NCI-H1048 (cell line): Measurements from ENCODE around the gene AICDA.
"Not testable (repeated sequence)": the region's sequence is repeated elsewhere in the genome, so short reads cannot be mapped to it uniquely, and the experiment has no call there.

Source experiments
- DNase-seq: peaks from one replicate; lab custom pipeline; 2025; lab: John Stamatoyannopoulos, UW

Gene AICDA

DNA sequence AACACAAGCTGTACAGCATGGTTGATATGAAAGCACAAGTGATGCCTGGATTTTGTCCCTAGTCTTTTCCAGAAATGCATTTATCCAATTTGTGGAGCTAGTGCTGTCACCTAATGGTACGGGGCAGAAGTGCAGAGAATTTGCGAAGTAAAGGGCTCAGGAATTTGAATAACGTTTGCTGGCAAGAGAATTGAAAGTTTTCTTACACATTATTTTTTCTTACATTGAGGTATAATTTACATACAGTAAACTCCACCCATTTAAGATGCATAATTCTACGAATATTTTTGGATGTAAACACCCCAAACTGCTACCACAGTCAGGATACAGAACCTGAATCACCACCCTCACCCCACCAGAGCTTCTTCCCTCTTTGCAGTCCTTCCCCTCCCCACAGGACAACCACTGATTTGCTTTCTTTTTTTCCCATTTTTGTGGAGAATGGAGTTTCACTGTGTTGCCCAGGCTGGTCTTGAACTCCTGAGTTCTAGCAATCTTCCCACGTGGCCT, 3.5 kb downstream of the AICDA start:
- DNase-seq = no peak

DNA sequence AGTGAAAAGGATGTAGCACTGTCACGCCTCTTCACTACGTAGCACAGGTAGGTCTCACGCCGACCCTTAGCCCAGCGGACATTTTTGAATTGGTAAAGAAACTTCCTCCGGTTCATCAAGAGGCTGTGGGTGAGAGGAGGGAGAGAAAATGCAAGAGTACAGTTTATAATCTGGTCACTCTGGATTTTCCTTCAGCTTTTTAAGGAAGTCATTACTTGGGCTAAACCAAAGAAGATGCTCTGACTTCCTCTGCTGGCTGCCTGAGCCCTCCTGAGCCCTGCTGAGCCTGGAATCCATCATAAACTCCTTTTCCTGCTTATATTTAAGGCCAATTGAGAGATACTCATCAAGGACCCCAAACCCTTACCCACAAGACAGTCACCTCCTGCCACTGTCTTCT, 5.8 kb downstream of the AICDA start:
- DNase-seq = no peak

DNA sequence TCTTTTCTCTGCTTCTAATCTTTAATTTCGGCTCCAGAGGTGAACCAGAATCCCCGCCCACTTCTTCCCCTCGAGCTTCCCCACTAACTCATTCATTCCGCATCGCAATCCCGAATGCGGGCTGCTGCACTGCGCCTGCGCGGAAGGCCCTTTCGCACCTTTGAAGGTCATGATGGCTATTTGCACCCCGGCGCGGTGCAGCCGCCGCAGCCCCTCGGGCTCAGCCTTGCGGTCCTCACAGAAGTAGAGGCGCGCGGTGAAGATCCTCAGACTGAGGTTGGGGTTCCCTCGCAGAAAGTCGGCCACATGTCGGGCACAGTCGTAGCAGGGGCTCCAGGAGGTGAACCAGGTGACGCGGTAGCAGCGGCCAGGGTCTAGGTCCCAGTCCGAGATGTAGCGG, 7.6 kb downstream of the AICDA start:
- no peak for DNase-seq

DNA sequence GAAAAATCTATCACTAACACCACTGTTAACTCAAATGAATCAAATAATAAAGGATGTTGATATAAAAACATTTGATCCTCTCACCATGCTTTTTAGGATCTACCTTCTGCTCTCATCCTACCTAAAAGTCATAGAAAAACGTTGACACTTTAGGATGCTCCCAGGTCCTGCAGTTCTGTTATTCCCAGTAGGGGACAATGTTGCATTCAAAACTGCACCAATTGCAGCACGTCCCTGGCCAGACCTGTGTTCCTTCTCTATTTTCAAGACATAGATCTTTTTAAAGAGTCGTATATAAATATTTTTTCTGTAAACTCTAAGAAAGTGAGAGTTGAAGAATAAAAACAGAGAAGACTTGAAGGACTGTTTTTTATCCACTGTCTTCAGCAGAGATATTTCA, 8.8 kb downstream of the AICDA start:
- no peak for DNase-seq

DNA sequence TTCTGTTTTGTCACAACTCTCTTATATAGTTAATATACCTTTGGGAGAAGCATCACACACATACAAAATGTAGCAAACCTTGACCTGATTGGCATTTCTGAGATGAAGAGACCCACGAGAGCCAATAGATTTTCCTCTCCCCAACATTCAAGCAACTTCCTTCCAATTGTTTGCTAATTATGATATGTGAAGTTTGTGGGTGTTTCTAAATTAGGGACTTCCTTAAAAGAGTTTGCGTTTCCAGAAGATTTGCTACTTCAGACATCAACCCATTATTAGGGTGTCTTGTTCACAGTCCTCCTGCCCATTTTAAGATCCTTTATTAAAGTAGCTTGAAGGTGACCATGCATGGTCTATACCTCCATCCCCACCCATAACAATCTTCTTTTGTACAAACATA, 9.4 kb downstream of the AICDA start:
- no peak for DNase-seq

DNA sequence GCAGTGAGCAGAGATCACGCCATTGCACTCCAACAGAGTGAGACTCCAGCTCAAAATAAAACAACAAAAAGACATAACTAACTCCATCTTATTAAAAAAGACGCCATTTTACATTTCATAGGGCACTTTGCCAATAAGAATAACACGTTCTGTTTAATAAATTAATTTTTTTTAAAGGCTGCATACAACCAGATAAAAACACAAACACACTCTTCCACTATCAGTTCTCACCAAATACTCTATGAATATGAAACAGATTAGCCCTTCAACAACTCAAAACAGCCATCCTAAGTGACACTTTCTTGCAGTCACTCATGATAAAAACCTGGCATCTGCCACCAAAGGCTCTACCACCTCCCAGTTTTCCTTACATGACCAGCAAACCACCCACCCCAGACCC, 16.1 kb downstream of the AICDA start:
- no peak for DNase-seq

DNA sequence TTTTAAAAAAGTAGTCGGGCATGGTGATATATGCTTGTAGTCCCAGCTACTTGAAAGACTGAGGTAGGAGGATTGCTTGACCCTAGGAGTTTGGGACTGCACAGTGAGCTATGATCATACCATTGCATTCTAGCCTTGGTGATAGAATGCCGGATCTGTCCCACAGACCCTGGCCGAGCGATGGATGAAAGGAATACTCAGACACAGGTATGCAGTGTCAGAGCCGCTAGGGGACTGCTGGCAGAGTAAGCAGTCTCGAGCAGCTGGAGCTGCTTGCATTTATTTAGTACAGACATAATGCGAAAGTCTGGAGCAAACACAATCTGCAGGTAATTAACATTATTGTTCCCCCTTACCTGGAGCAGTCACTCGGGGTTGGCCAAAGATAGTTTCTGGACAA, 18.6 kb downstream of the AICDA start:
- no peak for DNase-seq

DNA sequence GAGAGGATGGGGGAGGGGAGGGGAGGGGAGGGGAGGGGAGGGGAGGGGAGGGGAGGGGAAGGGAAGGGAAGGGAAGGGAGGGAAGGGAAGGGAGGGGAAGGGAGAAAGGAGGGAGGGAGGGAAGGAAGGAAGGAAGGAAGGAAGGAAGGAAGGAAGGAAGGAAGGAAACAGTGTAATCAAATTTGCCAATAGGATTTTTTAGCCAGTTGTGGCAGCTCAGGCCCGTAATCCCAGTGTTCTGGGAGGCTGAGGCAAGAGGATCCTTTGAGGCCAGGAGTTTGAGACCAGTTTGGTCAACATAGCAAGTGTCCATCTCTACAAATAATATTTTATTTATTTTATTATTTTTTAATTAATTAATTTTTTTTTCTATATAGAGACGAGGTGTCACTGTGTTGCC, 19.4 kb downstream of the AICDA start:
- DNase-seq = no peak

DNA sequence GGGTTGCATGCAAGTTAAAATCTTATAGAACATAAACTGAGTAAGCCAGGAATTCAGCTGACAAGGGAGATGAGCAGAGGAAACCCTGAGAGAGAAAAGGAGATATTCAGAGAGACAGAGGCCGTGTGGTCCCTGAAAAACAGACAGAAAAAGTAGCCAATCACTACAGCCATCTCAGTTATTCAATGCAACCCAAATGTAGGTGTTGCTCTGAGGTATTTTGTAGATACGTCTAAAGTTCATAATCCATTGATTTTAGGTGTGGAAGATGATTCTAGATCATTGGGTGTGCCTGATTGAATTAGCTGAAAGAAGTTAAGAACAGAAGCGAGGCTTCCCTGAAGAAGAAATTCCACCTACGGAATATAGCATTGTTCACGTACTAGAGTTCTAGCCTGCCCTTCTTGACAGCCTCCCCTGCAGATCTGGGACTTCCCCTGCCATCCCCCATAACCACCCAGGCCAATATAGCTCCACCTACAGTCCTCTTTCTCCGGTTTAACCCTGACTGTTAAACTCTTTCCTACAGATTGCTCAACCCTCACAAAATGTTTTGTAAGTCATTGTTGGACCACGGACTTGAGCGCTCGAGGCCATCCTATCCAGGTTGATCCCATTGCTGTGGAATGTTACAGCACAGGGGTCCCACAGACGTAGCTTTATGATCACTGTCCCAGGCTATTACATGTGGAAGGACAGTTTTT, 21.7 kb downstream of the AICDA start:
- no peak for DNase-seq

DNA sequence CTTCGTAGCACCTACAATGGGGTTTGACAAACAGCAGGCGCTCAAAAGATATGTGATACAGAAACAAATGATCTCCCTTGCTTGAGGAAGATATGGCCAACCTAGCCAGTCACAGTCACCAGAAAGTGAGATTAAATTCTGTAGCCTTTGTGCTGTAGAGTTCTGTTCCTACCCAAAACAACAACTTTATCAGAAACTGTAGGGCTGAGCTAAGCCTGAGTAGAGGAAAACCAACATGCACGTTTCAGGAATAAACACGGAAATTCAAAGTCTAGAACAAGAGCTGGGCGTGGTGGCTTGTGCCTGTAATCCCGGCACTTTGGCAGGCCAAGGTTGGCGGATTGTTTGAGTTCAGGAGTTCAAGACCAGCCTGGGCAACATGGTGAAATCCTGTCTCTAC, 23.0 kb downstream of the AICDA start:
- DNase-seq = no peak

DNA sequence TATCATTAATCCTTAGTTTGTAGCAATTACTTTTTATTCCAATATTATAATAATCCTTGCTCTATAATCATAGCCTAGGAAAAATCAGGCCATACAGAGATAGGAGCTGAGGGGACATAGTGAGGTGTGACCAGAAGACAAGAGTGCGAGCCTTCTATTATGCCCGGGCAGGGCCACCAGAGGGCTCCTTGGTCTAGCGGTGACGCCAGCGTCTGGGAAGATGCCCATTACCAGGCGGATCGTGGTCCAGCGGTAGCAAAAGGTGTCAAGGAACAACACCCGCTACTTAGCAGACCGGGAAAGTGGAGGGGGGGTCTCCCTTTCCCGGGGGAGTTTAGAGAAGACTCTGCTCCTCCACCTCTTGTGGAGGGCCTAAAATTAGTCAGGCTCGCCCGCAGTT, 28.2 kb downstream of the AICDA start:
- not testable (repeated sequence) for DNase-seq

DNA sequence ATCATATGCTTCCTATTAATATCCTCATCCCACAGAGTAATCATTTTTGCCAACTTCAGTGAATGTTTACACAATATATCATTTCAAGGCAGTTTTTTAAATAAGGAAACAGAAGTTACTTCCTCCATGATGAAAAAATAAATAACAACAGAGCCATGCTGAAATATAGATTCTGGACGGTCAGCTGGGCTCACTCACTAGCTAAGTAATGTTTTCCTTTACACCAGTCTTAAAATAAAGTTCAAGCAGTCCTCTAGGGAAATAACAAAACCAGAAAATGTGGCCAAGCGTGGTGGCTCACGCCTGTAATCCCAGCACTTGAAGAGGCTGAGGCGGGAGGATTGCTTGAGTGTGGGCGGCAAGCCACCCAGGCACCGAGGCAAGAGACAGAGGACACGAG, 28.7 kb downstream of the AICDA start:
- no peak for DNase-seq

DNA sequence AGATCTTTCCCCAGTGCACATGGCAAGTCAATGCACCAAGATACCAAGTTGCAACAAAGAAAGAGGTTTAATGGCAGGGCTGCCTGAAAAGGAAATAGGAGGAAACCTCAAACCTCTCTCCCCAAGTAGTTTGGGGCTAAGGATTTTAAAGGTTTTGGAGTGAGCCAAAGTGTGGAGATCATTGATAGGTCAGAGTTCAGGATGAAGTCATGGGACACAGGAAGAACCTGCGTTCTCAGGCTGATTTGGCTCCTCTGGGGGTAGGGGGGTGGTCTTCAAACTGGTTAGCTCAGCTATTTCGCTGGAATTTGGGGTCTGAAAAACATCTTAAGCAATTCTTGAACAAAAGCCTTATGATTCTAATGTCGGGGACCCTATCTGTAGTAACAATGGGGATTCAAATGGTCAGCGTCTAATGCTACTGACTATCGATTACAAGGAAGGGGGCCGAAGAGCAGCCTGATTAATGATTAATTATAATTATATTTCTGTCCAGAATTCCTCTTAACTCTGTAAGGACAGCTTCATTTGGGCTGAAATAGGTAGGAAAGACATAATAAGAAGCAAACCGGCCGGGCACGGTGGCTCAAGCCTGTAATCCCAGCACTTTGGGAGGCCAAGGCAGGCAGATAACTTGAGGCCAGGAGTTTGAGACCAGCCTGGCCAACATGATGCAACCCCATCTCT, 31.4 kb downstream of the AICDA start:
- no peak for DNase-seq

DNA sequence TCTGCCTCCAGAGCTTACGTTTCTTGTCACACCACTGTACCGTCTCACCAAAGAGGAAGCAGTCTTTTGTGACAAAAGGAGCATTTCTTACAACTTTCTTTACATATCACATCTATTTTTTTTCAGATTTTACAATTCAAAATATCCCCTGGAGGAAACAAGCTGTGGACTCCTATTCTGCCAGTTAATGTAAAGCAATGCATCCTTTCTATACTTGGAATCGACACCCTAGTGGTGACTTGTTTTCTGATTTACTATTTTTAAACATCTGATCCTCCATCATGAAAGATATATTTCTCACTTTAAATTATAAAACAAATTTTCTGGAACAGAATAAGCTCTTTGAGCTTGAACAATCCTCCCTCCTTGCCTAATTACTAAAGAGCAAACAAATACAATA, 34.8 kb downstream of the AICDA start:
- DNase-seq = no peak

DNA sequence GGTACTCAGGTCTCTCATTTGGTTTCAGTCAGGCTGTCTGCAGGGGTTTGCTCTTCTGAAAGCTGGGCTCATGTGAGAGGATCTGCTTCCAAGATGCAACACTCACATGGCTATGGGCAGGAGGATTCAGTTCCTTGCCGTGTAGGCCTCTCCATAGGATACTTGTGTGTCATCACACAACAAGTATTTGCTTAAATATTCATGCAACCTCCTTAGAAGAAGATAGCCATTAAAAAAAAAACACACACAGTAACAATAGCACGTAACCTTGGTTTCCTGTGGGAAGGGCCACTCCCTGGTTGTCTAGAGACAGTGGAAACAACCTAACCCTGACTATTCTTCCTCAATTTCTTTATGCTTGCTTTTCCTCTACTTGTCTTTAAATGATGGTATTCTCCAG, 40.2 kb downstream of the AICDA start:
- DNase-seq = no peak

DNA sequence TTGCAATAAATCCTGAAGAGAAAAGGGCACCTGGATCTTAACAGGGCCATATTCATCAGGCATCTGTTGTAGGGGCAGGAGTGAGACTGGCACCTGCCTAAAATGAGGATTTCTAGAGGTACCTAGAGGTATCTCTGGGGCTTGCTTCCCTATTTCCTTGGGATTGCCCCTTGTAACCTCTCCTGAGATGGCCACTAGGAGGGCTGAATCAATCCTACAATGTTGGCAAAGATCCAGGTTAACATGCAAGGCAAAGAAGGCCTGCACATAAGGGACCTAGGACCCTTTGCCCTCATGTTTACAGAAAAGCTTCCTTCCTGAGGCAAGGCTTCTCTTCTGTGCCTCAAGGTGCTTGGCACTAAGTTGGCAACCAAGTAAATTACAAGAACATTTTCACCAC, 46.1 kb downstream of the AICDA start:
- no peak for DNase-seq

DNA sequence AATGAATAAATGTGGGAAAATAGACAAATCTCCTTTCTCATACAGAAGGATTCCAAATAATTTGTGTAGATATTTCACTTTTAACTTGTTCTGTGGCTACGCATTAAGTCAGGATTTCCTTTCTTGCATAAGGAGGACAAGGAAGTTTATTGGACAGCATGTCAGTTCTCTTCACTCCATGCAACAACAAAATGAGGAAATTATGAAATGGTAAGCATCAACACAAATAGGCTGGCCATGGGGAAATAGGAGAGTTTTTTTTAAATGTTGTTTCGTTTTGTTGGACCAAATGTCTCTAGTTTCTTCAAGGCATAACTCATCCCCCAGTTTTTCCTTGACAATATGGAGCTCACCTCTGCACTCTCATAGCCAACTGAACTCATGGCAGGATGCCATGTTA, 46.6 kb downstream of the AICDA start:
- DNase-seq = not testable (repeated sequence)

DNA sequence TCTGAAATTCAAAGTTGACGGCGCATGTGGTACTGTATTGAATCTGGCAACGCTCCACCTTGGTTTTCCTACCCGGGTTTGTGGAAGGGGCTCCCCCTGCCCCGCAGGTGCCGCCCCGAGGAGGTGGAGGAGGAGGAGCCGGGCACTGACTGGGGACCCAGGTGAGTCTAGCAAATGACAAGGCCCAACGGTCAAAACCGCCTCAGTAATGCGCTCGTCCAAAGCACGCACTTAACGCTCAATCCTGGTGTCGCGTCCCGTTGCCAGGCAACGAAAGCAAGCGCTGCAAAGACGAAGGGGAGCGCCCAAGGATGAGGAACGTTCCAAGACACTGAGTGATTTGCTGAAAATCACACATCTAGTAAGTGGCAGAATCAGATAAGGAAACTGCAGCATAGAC, 48.0 kb downstream of the AICDA start:
- DNase-seq = no peak

DNA sequence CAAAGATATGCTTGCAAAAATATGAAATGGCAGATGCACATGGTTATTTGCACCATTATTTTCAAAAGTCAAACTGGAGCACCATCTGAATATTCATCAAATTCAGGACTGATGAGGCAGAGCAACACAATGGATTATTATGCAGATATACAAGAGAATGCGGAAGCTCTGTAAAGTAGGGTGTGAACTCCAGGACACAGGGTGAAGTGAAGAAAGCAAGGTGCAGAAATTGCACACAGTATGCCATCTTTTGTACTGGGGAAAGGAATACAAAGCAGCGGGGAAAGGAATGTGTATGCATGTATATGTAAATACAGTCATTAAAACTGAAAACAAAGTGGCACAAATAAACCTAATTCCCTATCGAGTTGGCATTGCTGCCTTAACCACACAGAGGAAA, 49.3 kb downstream of the AICDA start:
- DNase-seq = no peak

DNA sequence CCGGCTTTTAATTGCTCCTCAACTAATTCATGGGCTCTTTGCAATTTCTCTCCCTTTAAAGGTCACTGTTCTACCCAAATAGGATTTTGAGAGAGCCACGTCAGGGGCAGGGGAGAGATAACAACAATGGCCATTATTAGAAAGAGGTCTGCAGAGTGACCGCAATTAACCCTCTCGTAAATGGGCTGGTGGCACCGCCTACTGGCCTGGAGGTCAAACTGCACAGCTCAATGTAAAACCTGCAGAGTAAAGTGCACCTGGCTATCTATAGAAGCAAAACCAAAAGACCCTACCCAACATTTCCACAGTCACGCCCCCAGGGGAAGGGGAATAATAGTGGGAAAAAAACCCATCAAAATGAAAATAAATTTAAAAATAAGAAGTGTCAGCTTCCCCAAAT, 50.3 kb downstream of the AICDA start:
- no peak for DNase-seq

DNA sequence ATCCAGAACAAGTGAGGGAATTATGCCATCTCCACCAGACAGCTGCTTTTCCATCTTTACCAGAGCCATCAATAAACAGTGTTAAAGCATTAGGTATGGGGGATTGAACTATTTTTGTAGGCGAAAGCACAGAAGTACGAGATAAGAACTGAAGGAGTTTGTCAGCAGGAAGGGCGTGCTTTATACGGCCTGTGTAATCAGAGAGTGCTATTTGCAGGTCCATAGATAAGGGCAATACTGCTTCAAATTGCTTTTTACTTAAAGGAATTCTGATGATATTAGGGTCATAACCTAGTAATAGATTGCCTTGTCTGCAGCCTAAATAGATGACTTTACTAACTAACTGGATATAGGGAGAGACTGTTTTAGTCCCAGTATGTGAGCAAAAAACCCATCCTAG, 51.6 kb downstream of the AICDA start:
- DNase-seq = no peak

DNA sequence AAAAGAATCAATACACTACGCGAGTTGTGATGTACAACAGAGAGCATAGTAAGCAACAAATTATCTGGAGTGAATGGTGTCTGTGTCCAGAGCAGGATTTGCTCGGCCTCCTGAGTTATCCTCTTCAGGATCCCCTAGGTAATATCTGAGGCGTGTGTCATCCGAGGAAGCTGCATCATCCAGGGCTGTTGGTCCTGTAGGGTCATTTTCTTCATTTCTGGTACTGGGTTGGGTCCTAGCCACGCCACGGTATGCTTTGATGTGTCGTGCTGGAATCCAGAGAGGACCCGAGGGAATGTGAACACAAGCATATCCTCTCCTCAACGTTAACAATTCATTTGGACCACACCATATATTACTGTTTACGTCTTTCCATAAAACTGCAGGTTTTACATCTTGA, 53.0 kb downstream of the AICDA start:
- no peak for DNase-seq

DNA sequence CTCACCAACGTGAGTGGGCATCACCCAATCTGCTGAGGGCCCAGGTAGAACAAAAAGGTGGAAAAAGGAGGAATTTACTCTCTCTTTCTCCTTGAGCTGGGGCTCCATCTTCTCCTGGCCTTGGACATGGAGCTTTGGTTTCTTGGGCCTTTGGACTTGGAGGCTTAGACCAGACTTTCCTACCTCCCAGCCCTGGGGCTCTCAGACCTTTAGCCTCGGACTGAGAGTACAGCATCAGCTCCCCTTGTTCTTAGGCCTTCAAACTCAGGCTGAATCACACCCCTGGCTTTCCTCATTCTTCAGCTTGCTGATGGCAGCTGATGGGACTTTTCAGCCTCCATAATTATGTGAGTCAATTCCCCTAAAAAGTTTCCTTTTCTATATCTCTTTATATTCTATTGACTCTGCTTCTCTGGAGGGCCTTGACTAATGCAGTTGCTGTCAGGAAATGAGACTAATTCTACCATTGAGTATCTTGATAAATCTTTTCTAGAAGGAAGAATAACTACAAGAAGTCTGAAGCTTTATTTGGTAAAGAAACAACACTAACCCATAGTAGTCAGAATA, 56.0 kb downstream of the AICDA start:
- DNase-seq = no peak
